ENCODE measurements around the gene PPM1E.

PPM1E gene

GRCh38 chr17:59026176-59026939, 270.7 kb downstream of the PPM1E start:
- no peak overlapping the region for H3K4me3 ChIP-seq (ENCODE audit: insufficient read depth, low read depth, low read length)
- WGBS, 2 experiments: 85 to 89% methylated on average over 1 of the region's 1 CpG

GRCh38 chr17:59027750-59028149, 272.1 kb downstream of the PPM1E start:
- Histone ChIP-seq H3K27ac (ENCODE audit: insufficient read depth, low read depth, low read length, poor library complexity, severe bottlenecking) (no peak overlapping the region), H3K4me3 (ENCODE audit: insufficient read depth, low read depth, low read length) (no peak overlapping the region), H3K4me1 (ENCODE audit: control insufficient read depth, insufficient read depth, low read length) (no peaks in the 10 kb centered on the region), H3K36me3 (ENCODE audit: control insufficient read depth, insufficient read depth, low read length) (peaks cover 2% of the 10 kb centered on the region), H3K9me3 (ENCODE audit: control insufficient read depth, low read length) (no peaks in the 10 kb centered on the region), H3K27me3 (ENCODE audit: control insufficient read depth, insufficient read depth, low read length, poor library complexity, severe bottlenecking) (no peaks in the 10 kb centered on the region)
- 89 to 94% methylated on average over 4 of the region's 4 CpGs for WGBS, 2 experiments

More at GRCh38 chr17:59026176-59026939, 270.7 kb downstream of the PPM1E start:
- no peaks in the 10 kb centered on the region for H3K9me3 ChIP-seq (ENCODE audit: control insufficient read depth, low read length)
- H3K36me3 ChIP-seq (ENCODE audit: control insufficient read depth, insufficient read depth, low read length): peaks cover 3% of the 10 kb centered on the region
- no peak overlapping the region for H3K27ac ChIP-seq (ENCODE audit: insufficient read depth, low read depth, low read length, poor library complexity, severe bottlenecking)
- H3K27me3 ChIP-seq (ENCODE audit: control insufficient read depth, insufficient read depth, low read length, poor library complexity, severe bottlenecking): no peaks in the 10 kb centered on the region
- no peaks in the 10 kb centered on the region for H3K4me1 ChIP-seq (ENCODE audit: control insufficient read depth, insufficient read depth, low read length)

GRCh38 chr17:59028328-59028727, 272.7 kb downstream of the PPM1E start:
- Histone ChIP-seq H3K4me1 (ENCODE audit: control insufficient read depth, insufficient read depth, low read length) (no peaks in the 10 kb centered on the region), H3K36me3 (ENCODE audit: control insufficient read depth, insufficient read depth, low read length) (peaks cover 2% of the 10 kb centered on the region), H3K9me3 (ENCODE audit: control insufficient read depth, low read length) (no peaks in the 10 kb centered on the region), H3K27me3 (ENCODE audit: control insufficient read depth, insufficient read depth, low read length, poor library complexity, severe bottlenecking) (no peaks in the 10 kb centered on the region), H3K4me3 (ENCODE audit: insufficient read depth, low read depth, low read length) (no peak overlapping the region), H3K27ac (ENCODE audit: insufficient read depth, low read depth, low read length, poor library complexity, severe bottlenecking) (no peak overlapping the region)
- whole genome bisulfite sequencing, 2 experiments: 94 to 95% methylated on average over 6 of the region's 6 CpGs

GRCh38 chr17:59030811-59031210, 275.2 kb downstream of the PPM1E start:
- peaks cover 5% of the 10 kb centered on the region for H3K36me3 ChIP-seq (ENCODE audit: control insufficient read depth, insufficient read depth, low read length)
- no peak overlapping the region for H3K4me3 ChIP-seq (ENCODE audit: insufficient read depth, low read depth, low read length)
- 100% methylated on average over 1 of the region's 1 CpG for WGBS, 2 experiments
- no peaks in the 10 kb centered on the region for H3K4me1 ChIP-seq (ENCODE audit: control insufficient read depth, insufficient read depth, low read length)
- no peaks in the 10 kb centered on the region for H3K9me3 ChIP-seq (ENCODE audit: control insufficient read depth, low read length)
- no peaks in the 10 kb centered on the region for H3K27me3 ChIP-seq (ENCODE audit: control insufficient read depth, insufficient read depth, low read length, poor library complexity, severe bottlenecking)
- no peak overlapping the region for H3K27ac ChIP-seq (ENCODE audit: insufficient read depth, low read depth, low read length, poor library complexity, severe bottlenecking)
